Measurements from ENCODE around the gene CRLF3. TPM values are rescaled to one million over a fixed set of nuclear protein-coding genes. Genes with fewer than 3 reads are reported as not detected.
"Not testable (repeated sequence)": the region's sequence is repeated elsewhere in the genome, so short reads cannot be mapped to it uniquely, and the experiment has no call there.

Gene CRLF3
- total RNA-seq, 1 experiment from 2014 or later, result 13.9 TPM

DNA sequence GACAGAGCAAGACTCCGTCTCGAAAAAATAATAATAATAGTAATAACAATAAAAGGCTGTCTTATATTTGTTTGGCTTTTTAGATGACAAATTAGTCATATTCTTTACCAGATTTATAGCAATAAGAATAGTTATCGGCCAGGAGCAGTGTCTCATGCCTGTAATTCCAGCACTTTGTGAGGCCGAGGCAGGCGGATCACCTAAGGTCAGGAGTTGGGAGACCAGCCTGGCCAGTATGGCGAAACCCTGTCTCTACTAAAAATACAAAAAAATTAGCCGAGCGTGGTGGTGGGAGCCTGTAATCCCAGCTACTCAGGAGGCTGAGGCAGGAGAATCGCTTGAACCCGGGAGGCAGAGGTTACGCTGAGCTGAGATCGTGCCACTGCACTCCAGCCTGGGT, 10.3 kb downstream of the CRLF3 start:
- not testable (repeated sequence) for DNase-seq (ENCODE audit: low spot score)

DNA sequence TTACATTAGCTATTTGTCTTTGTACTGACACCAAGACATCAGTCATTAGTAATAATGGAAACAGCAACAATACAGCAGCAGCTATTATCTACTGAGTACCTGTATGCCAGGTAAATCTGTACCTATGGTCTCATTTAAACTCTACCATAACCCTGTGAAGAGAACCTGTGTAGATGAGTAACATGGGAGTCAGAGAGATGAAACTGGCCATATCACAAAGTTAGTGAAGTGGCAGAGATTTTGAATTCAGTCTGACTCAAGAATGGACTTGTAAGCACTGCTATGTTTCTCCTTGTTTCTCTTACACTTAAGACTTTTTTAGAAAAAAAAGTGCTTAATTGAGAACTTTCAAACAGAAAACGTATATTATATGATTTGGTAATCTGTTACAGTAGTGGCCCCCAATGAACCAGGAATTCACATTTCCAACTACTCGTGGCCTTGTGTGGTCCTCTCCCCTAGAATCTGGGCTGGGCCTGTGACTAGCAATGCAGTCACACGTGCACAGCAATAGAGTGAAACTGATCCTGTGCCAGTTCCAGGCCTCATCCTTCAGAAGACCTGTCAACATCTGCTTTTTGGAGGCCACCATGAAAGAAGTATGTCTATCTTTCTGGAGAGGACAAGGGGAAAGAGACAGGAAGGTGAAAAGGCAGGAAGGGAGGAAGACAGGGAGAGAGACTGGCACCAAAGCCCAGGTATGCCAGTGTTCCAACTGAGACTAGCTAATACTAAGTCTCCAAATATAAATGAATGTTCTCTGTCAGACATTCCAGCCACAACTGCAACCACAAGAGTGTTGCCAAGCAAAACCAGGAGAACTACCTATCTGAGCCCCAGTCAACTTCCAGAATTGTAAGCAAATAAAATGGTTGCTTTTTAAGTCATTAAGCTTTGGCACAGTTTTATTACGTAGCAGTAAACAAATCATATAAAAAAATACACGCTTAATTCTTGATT, 12.0 kb downstream of the CRLF3 start:
- DNase-seq (ENCODE audit: low spot score), result no peak

DNA sequence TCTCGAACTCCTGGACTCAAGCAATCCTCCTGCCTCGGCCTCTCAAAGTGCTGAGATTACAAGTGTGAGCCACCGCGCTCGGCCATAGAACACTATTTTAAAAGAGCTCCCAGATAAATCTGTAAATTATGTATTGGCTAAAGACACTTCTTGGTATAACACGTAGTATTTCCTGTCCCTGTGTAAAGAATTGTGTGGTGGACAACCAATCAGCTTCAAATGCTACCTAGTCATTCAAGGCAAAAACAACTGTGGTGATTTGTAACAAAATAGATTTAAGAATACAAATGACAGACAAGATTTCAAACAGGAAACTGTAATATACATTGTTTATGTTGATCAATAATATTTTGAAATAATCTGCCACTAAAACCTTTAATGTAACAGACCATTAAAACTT, 14.6 kb downstream of the CRLF3 start:
- no peak for DNase-seq (ENCODE audit: low spot score)

DNA sequence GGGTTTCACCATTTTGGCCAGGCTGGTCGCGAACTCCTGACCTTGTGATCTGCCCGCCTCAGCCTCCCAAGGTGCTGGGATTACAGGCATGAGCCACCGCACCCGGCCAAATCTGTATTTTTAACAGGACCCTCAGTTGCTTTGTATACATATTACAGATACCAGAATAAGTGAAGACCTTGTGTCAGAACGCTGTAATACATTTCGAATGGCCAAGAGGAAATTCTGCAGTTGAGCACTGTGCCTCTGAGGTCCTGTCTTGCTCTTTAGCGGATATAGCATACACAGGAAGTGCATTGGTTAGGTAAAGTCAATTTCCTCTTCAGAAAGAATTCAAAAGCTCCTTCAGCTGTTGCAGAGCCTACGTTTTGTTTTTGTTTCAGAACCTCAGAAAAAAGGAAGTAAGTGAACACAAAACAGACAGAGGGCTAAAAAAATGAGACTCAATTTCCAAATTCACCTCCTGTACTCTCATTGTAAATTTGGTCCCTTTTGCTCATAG, 15.7 kb downstream of the CRLF3 start:
- no peak for DNase-seq (ENCODE audit: low spot score)

DNA sequence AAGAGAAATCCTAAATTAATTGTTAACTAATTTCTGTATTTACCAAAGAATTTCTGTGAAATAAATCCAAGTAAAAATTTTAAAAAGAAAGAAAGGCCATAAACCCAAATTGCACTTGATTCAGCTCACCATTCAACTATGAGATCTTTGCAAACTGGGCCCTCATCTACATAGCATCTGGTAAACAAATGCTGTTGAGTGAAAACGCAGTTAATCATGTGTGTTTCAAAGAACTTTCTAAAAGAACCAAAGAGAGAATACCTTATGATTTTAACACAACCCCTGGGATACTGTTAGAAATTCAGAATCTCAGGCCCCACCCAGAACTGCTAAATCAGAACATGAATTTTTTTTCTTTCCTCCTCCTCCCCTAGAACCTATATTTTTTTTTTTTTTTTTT, 16.6 kb downstream of the CRLF3 start:
- no peak for DNase-seq (ENCODE audit: low spot score)

DNA sequence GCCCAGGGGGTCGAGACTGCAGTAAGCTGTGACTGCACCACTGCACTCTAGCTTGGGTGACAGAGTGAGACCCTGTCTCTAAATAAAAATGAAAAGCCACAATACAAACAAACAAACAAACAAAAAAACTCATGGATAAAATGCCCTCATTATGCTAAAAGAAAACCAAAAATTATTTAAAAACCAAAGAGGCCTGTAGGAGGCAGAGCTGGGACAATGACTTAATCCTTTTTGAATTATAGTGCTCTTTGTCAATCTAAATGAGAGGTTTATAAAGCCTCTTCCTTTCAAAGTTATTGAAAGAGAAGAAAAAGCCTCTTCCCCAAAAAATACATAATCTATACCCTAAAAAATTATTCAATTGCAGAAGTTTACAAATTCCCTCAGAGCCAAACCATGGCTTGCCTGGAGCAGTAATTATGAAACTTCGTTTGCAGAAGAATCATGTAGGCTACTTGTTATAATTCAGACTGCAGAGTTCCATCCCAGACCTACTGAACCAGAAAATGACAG, 18.5 kb downstream of the CRLF3 start:
- no peak for DNase-seq (ENCODE audit: low spot score)

DNA sequence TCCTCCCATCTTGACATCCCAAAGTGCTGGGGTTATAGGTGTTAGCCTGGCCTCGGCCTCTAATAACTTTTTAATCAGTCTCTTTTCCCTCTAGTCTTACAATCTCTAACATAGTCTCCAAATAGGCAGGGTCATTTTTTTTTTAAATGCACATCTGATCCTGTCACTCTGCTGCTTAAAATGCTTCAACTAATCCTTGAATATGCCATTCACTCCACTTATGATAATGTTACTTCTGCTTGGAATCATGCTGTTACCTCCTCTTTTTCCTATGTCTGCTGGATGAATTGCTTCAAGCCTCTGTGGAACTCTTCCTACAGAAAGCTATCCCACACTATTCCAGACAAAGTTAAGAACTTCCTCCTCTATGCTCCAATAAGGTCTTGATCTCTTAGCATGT, 22.8 kb downstream of the CRLF3 start:
- no peak for DNase-seq (ENCODE audit: low spot score)

DNA sequence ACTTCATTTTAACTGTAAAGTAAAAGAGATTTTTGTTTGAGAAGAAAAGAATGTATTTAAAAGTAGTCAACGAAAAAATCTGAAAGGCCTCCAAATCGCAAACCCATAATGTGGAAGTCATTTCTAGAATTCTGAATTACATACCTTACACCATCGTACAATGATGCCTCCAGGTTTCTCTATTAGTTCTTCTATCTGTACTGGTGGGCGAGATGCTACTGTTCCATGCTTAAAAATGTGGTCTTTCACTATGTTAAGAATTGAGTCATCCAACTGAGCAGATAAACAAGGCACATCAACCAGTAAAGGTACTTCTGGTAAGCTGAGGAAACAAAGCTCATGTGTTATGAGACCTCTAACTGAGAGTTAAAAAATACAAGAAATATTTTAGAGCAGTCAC, 28.5 kb downstream of the CRLF3 start:
- DNase-seq (ENCODE audit: low spot score), result no peak

DNA sequence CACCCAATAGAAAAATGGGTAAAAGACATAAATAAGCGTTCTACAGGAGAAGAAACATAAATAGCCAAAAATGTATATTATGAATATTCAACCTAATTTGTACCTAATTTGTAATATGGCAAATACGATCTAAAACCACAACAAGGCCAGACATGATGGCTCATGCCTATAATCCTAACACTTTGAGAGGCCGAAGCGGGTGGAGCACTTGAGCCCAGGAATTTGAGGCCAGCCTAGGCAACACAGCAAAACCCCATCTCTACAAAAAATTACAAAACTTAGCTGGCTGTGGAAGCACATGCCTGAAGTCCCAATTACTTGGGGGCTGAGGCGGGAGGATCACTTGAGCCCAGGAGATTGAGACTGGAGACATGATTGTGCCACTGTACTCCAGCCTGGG, 30.1 kb downstream of the CRLF3 start:
- DNase-seq (ENCODE audit: low spot score), result no peak

DNA sequence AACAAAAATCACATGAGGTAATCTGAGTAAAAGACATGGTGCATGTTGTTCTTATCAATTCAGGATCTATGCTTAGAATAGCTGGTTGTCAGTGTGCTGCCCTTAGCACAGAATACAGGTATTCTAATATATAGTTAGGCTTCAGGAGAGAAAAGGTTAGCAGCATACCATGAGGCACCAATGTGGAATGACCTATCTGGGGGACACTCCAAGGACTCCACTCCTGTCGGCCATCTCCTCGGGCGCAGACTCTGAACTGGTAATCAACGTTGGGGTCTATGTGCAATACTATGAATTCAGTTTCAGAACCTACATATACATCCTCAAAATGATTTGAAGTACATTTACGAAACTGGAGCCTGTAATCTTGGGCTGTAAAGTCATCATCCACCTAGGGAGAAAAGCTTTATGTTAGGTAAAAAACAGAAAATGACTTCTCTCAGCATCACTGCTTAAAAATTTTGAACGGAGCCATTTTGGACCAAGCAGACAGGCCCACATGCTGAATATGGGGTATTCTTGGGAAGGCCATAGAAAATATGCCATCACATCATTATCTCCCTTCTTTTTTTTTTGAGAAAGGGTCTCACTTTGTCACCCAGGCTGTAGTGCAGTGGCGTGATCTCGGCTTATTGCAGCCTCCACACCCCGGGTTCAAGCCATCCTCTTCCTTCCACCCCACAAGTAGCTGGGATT, 31.1 kb downstream of the CRLF3 start:
- no peak for DNase-seq (ENCODE audit: low spot score)

DNA sequence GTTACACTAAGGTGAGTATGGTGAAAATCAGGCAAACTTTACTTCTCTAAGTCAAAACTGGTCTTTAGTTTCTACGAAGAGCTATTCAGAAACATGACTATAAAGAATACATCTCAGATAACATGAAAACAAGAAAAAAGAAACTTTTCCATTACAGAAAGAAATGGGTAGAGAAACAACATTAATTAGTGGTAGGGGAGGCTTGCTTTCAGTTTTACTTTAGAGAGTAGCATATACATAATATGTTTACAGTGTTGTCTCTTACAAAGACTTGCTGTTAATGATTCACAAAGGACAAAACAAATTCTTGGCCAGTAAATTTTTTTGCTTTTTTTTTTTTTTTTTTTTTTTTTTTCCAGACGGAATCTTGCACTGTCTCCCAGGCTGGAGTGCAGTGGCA, 34.2 kb downstream of the CRLF3 start:
- DNase-seq (ENCODE audit: low spot score), result no peak

DNA sequence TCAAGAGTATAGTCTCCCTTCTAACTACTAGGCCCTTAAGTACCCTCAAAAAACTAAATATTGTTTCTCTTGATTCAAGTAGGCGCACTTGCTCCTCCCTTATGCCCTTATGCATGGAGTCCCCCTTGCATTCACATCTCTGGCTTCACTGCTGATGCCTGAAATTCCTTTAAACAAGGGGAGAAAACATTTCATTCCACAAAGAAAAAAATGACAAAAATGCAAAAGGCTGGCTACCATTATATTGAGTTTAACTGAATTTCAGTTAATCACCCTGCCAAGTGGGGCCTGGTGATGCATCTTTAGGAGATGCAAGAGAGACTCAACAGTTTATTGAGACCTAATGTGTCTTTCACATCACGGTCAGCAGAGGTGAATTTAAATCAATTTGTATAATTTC, 35.6 kb downstream of the CRLF3 start:
- no peak for DNase-seq (ENCODE audit: low spot score)

DNA sequence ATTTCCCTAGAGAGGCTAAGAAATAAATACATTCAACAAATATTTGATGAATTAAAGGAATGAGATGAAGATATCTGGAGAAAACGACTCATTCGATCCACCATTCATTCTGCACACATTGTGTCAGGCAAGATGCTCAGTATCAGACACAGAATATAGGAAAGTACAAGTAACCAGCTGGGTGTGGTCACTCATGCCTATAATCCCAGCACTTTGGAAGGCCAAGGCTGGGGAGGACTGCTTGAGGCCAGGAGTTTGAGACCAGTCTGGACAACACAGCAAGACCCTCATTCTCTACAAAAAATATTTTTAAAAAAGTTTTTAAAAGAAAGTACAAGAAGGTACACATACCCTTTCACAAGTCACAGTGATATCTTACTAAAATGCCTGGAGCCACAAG, 42.3 kb downstream of the CRLF3 start:
- no peak for DNase-seq (ENCODE audit: low spot score)

DNA sequence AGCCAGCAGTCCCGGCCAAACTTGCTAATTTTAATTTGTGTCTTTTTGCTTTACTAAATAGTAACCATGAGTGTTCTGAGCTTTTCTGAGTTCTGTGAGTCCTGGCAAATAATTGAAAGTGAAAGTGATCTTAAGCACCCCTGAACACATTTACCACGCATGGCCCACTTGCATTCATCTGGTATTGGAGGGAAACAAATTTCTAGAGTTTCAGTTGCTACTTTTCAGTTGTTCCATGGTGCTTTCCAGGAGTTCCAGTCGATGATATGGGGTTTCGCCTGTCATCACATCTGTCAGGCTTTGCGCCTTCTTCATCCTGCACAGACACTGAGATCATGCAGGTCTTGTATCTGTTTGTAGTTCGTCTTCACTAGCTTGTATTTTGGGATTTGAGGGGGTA, 44.1 kb downstream of the CRLF3 start:
- DNase-seq (ENCODE audit: low spot score), result no peak

DNA sequence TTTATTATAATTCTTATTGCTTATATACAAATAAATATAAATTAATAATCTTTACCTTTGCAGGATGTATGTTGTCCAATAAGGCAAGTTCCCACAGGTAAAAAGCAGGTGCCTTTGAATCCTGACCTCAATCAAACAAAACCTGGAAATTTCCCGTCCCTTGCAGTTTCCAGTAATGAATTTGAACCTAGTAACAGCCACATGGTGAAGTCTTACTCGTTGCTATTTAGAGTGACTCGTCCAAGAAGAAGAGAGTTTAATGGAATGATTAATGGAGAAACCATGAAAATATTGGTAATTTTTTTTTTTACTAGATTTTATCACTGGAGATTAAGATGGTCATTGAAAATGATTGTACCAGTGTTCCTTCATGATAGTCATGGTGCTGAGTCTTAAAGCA, 55.7 kb downstream of the CRLF3 start:
- not testable (repeated sequence) for DNase-seq (ENCODE audit: low spot score)

DNA sequence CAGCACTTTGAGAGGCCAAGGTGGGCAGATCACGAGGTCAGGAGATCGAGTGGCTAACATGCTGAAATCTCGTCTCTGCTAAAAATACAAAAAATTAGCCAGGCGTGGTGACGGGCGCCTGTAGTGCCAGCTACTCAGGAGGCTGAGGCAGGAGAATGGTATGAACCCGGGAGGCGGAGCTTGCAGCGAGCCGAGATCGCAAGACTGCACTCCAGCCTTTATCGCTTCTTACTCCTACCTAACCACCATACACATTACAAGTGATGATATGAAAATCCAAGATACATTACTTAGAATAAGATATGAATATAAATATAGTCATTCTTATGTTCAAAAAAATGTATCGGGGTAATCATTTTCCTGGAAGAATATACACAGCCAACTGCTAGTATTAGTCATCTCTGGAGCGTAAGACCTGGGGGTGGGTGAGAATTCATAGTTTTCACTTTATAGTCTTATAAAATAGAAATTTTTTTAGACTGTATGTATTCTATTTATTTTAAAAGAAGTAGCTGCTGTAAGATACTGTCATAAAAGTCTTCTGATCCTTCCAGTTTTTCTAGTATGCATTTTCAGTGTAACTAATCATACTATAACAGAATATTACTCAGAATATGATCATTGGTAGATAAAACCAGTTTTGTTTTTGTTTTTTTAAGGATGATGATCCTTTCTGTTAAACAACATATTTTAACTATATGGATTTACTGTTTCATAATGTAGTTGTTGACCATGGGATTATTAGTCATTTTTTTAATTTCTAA, 56.7 kb downstream of the CRLF3 start:
- not testable (repeated sequence) for DNase-seq (ENCODE audit: low spot score)

DNA sequence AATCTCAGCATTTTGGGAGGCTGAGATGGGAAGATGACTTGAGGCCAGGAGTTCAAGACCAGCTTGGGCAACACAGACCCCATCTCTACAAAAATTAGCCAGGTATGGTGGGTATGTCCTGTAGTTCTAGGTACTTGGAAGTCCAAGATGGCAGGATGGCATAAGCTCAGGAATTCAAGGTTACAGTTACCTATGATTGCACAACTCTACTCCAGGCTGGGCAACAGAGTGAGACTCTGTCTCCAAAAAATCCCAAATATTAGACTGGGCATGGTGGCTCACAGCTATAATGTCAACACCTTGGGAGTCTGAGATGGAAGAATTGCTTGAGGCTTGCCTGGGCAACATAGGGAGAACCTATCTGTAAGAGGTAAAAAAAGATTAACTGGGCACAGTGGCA, 63.4 kb downstream of the CRLF3 start:
- no peak for DNase-seq (ENCODE audit: low spot score)

DNA sequence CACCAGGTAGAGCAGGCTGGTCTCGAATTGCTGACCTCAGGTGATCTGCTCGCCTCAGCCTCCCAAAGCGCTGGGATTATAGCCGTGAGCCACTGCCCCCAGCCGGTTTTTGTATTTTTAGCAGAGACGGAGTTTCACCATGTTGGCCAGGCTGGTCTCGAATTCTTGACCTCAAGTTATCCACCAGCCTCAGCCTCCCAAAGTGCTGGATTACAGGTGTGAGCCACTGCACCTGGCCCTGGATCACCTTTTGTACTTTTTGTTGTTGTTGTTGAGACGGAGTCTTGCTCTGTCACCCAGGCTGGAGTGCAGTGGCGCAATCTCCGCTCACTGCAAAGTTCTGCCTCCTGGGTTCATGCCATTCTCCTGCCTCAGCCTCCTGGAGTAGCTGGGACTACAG, 71.2 kb downstream of the CRLF3 start:
- not testable (repeated sequence) for DNase-seq (ENCODE audit: low spot score)

DNA sequence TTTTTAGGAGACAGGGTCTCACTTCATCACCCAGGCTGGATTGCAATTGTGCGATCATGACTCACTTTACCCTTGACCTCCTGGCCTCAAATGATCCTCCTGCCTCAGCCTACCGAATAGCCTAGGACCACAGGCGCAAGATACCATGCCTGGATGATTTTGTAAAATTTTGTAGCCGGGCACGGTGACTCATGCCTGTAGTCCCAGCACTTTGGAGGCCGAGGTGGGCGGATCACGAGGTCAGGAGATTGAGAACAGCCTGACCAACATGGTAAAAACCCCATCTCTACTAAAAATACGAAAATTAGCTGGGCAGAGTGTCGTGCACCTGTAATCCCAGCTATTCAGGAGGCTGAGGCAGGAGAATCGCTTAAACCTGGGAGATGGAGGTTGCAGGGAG, 73.5 kb downstream of the CRLF3 start:
- not testable (repeated sequence) for DNase-seq (ENCODE audit: low spot score)

DNA sequence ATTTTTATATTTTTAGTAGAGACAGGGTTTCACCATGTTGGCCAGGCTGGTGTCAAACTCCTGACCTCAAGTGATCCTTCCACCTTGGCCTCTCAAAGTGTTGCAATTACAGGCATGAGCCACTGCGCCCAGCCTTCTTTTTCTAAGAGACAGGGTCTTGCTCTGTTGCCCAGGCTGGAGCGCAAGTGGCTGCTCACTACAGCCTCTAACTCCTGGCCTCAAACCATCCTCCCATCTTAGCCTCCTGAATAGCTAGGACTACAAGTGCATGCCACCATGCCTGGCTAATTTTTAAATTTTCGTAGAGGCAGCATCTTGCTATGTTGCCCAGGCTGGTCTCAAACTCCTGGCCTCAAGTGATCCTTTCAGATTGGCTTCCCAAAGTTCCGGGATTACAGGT, 76.9 kb downstream of the CRLF3 start:
- not testable (repeated sequence) for DNase-seq (ENCODE audit: low spot score)

DNA sequence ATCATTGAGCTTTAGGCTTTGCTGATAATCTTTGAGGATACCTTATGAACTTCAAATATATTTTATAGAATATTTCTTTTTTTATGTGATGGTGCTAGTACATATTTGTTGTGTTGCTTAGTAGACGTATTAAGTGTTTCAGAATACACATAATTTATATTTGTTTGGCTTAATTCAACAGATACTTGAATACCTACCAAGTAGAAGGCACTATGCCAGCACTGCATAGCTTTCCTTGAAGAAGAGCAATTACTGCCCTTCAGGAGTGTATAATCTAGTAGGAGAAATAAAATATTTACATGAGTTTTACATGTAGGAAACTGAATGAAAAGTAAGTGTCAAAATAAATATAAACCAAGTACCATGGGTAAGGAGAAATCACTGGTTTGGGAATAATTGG, 81.8 kb downstream of the CRLF3 start:
- not testable (repeated sequence) for DNase-seq (ENCODE audit: low spot score)

DNA sequence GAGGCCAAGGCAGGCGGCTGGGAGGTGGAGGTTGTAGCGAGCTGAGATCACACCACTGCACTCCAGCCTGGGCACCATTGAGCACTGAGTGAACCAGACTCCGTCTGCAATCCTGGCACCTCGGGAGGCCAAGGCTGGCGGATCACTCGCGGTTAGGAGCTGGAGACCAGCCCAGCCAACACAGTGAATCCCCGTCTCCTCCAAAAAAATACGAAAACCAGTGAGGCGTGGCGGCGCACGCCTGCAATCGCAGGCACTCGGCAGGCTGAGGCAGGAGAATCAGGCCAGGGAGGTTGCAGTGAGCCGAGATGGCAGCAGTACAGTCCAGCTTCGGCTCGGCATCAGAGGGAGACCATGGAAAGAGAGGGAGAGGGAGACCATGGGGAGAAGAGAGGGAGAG, 88.1 kb downstream of the CRLF3 start:
- DNase-seq (ENCODE audit: low spot score), result not testable (repeated sequence)
